IMR-90 (cell line): Measurements from ENCODE around the gene CSHL1. TPM values are rescaled to one million over a fixed set of nuclear protein-coding genes. Genes with fewer than 3 reads are reported as not detected.
"Not testable (repeated sequence)": the region's sequence is repeated elsewhere in the genome, so short reads cannot be mapped to it uniquely, and the experiment has no call there.

Experiments
- ATAC-seq: fragments of 200-7000 bp; cut with Tn5 transposase; 2 replicates; pipeline ENCODE4 v1.9.1; 2020; ENCODE audit warnings: low read depth, mild to moderate bottlenecking, moderate library complexity
- BruUV-seq: library from RNA; stranded (reverse); fragments of 400-500 nt; replicated peaks from 2 replicates; lab custom pipeline; 2021; lab: Mats Ljungman, UMichigan
- CTCF ChIA-PET: fragments of 300-600 bp; formaldehyde crosslinking; extraction: SDS; loops from one replicate; lab custom pipeline; 2021; ENCODE audit warnings: antibody characterized with exemption; lab: Yijun Ruan, JAX
- POLR2A ChIA-PET: fragments of 300-600 bp; sonication (Branson Sonifier 250); formaldehyde crosslinking; loops from one replicate; lab custom pipeline; 2022; ENCODE audit warnings: antibody characterized with exemption; ENCODE audit not compliant: unreplicated experiment; lab: Charles Lee
- DNase-seq: peaks from one replicate; pipeline ENCODE4 v3.0.0; 2013
- H2AFZ ChIP-seq: replicated peaks from 2 replicates; pipeline ENCODE3; 2013; ENCODE audit warnings: low read length, mild to moderate bottlenecking; ENCODE audit not compliant: poor library complexity
- H2AK5ac ChIP-seq: 2 replicates; pipeline ENCODE4 v1.6.1; 2013; ENCODE audit warnings: low read depth, low read length, inconsistent platforms
- H2AK9ac ChIP-seq: replicated peaks from 2 replicates; pipeline ENCODE3; 2013; ENCODE audit warnings: mild to moderate bottlenecking, low read depth, low read length, moderate library complexity; ENCODE audit not compliant: poor library complexity
- H2BK120ac ChIP-seq: 2 replicates; pipeline ENCODE4 v1.6.1; 2013; ENCODE audit warnings: low read depth, low read length, inconsistent platforms
- H2BK15ac ChIP-seq: 3 replicates; pipeline ENCODE4 v1.6.1; 2013; ENCODE audit warnings: low read depth, low read length, inconsistent platforms
- H2BK20ac ChIP-seq: 2 replicates; pipeline ENCODE4 v1.6.1; 2013; ENCODE audit warnings: low read depth, mild to moderate bottlenecking, inconsistent platforms, low read length, moderate library complexity
- H2BK5ac ChIP-seq: 2 replicates; pipeline ENCODE4 v1.6.1; 2013; ENCODE audit warnings: mild to moderate bottlenecking, low read depth, low read length, inconsistent platforms; ENCODE audit not compliant: poor library complexity, severe bottlenecking
- H3K14ac ChIP-seq: replicated peaks from 2 replicates; pipeline ENCODE4 v1.6.1; 2013; ENCODE audit warnings: low read depth, low read length, inconsistent platforms
- H3K18ac ChIP-seq: 2 replicates; pipeline ENCODE4 v1.6.1; 2013; ENCODE audit warnings: low read depth, low read length, control low read depth
- H3K23ac ChIP-seq: 2 replicates; pipeline ENCODE4 v1.6.1; 2013; ENCODE audit warnings: low read depth, low read length, inconsistent platforms
- H3K27ac ChIP-seq: 2 replicates; pipeline ENCODE4 v1.5.1; 2013; ENCODE audit warnings: mild to moderate bottlenecking, control low read depth, low read length; ENCODE audit not compliant: insufficient read depth
- H3K27me3 ChIP-seq: 2 replicates; pipeline ENCODE4 v1.6.1; 2013; ENCODE audit warnings: low read length; ENCODE audit not compliant: control insufficient read depth, insufficient read depth
- H3K36me3 ChIP-seq: 2 replicates; pipeline ENCODE4 v1.6.1; 2013; ENCODE audit warnings: low read length, mixed read lengths; ENCODE audit not compliant: control insufficient read depth, insufficient read depth
- H3K4ac ChIP-seq: 2 replicates; pipeline ENCODE4 v1.6.1; 2013; ENCODE audit warnings: low read depth, low read length, inconsistent platforms
- H3K4me1 ChIP-seq: 2 replicates; pipeline ENCODE4 v1.6.1; 2013; ENCODE audit warnings: low read length, mixed read lengths; ENCODE audit not compliant: control insufficient read depth, insufficient read depth
- H3K4me2 ChIP-seq: 2 replicates; pipeline ENCODE4 v1.6.1; 2013; ENCODE audit warnings: low read depth, mild to moderate bottlenecking, control low read depth, low read length, moderate library complexity
- H3K4me3 ChIP-seq: 2 replicates; pipeline ENCODE4 v1.5.1; 2013; ENCODE audit warnings: low read depth, mild to moderate bottlenecking, control low read depth, low read length, moderate library complexity; ENCODE audit not compliant: insufficient read depth
- H3K56ac ChIP-seq: 2 replicates; pipeline ENCODE4 v1.6.1; 2013; ENCODE audit warnings: low read length, inconsistent platforms; ENCODE audit not compliant: insufficient read depth; ENCODE audit errors: extremely low read depth
- H3K79me1 ChIP-seq, 2 experiments: 2 replicates each; pipeline ENCODE4 v1.6.1; 2013; ENCODE audit warnings: low read length in 2 of 2, inconsistent platforms in 1 of 2, low read depth in 1 of 2
- H3K9ac ChIP-seq: 2 replicates; pipeline ENCODE4 v1.6.1; 2013; ENCODE audit warnings: low read depth, low read length, control low read depth
- H3K9me1 ChIP-seq: 2 replicates; pipeline ENCODE4 v1.6.1; 2013; ENCODE audit warnings: low read length, inconsistent platforms; ENCODE audit not compliant: insufficient read depth
- H3K9me3 ChIP-seq: 2 replicates; pipeline ENCODE4 v1.6.1; 2013; ENCODE audit warnings: low read length; ENCODE audit not compliant: control insufficient read depth, insufficient read depth
- H4K20me1 ChIP-seq: 2 replicates; pipeline ENCODE4 v1.6.1; 2013; ENCODE audit warnings: low read length, inconsistent platforms; ENCODE audit not compliant: insufficient read depth
- H4K5ac ChIP-seq: 2 replicates; pipeline ENCODE4 v1.6.1; 2013; ENCODE audit warnings: mild to moderate bottlenecking, low read depth, low read length, control low read depth
- H4K8ac ChIP-seq, 2 experiments: 2 replicates each; pipeline ENCODE4 v1.6.1; 2013; ENCODE audit warnings: low read depth in 2 of 2, low read length in 2 of 2, control low read depth in 1 of 2, inconsistent platforms in 1 of 2
- H4K91ac ChIP-seq: 2 replicates; pipeline ENCODE4 v1.6.1; 2013; ENCODE audit warnings: low read depth, low read length, inconsistent platforms; ENCODE audit not compliant: insufficient read depth
- WGBS, 2 experiments: methylation state at CpG; one replicate each; pipeline versions ENCODE4 v1.1.5 to v1.1.7; 2013; ENCODE audit warnings: missing lambda C conversion rate in 2 of 2; ENCODE audit not compliant: insufficient read length in 1 of 2; ENCODE audit errors: extremely low coverage in 2 of 2; 5-methylcytosine and 5-hydroxymethylcytosine counted together
- dilution Hi-C: fragments of 300-500 bp; cut with HindIII; formaldehyde crosslinking; loops from one replicate; pipeline ENCODE4 v1.14.3; 2018; ENCODE audit warnings: low sequenced_read_pairs; ENCODE audit not compliant: unreplicated experiment
- in situ Hi-C: fragments of 300-500 bp; cut with MboI; formaldehyde crosslinking; loops from 3 replicates; pipeline ENCODE4 v1.14.3; 2019; ENCODE audit warnings: low sequenced_read_pairs, inconsistent platforms, mixed read lengths
- intact Hi-C: fragments of 100-400 bp; cut with micrococcal nuclease; formaldehyde crosslinking; loops from 2 replicates; pipeline ENCODE4 v1.10.0; 2022
- polyA plus RNA-seq, 3 experiments: library from polyadenylated mRNA; depleted of rRNA; stranded (reverse); fragments of >200 nt; gene quantifications; 2 replicates each; pipeline ENCODE4 v1.2.3, GENCODE V29; 2012; ENCODE audit warnings: low replicate concordance in 1 of 3
- total RNA-seq: library from RNA; depleted of rRNA; stranded (reverse); fragments of >200 nt; gene quantifications from 2 replicates; pipeline ENCODE4 v1.2.3, GENCODE V29; 2012

Gene CSHL1
- total and polyA plus RNA-seq, 2 of the 4 experiments (the other 2 are of a cell fraction), result not detected

GRCh38 chr17:63894821-63895220 lies 16.2 kb downstream of the CSHL1 start:
- in situ Hi-C loops, H4K91ac ChIP-seq, DNase-seq, H2AFZ ChIP-seq, H3K9ac ChIP-seq, H4K8ac ChIP-seq, H3K4ac ChIP-seq, CTCF ChIA-PET, H3K23ac ChIP-seq, H3K9me3 ChIP-seq, POLR2A ChIA-PET, BruUV-seq, H2BK15ac ChIP-seq, H3K14ac ChIP-seq, intact Hi-C loops, H3K27ac ChIP-seq, H3K4me3 ChIP-seq, H4K5ac ChIP-seq, H2BK120ac ChIP-seq, H3K79me1 ChIP-seq, H3K4me1 ChIP-seq, H2AK9ac ChIP-seq, H2AK5ac ChIP-seq, H4K20me1 ChIP-seq, H3K9me1 ChIP-seq, H3K56ac ChIP-seq, H2BK5ac ChIP-seq, H3K4me2 ChIP-seq, dilution Hi-C loops, ATAC-seq, H3K18ac ChIP-seq, H3K36me3 ChIP-seq, H2BK20ac ChIP-seq: not testable (repeated sequence)
- no CpG with 5 or more reads among the region's 10 CpGs for WGBS, 2 experiments
- peaks cover 17% of the 10 kb centered on the region for H3K27me3 ChIP-seq

GRCh38 chr17:63894021-63894420 lies 17.0 kb downstream of the CSHL1 start:
- DNase-seq, H4K8ac ChIP-seq, H4K5ac ChIP-seq, H3K18ac ChIP-seq, H3K9ac ChIP-seq, H3K4ac ChIP-seq, H3K27ac ChIP-seq, H2BK15ac ChIP-seq, H2AK5ac ChIP-seq, H3K4me3 ChIP-seq, H4K91ac ChIP-seq, H3K79me1 ChIP-seq, in situ Hi-C loops, H3K9me1 ChIP-seq, ATAC-seq, H3K9me3 ChIP-seq, H2BK5ac ChIP-seq, dilution Hi-C loops, H3K4me2 ChIP-seq, BruUV-seq, H2BK20ac ChIP-seq, H3K23ac ChIP-seq, H2BK120ac ChIP-seq, POLR2A ChIA-PET, H3K14ac ChIP-seq, H2AK9ac ChIP-seq, H2AFZ ChIP-seq, H3K56ac ChIP-seq, intact Hi-C loops, H3K36me3 ChIP-seq, H3K4me1 ChIP-seq, CTCF ChIA-PET, H4K20me1 ChIP-seq: not testable (repeated sequence)
- H3K27me3 ChIP-seq, result peaks cover 15% of the 10 kb centered on the region
- no CpG with 5 or more reads among the region's 3 CpGs for WGBS, 2 experiments
